Stimulated activated naive B cell treated with anti-CD40 and anti-IgM and Interleukin-4, amounts not matched to agents 10 μg/mL and 1 μg/mL and 100 μg/mL, for 72 hours (primary cell): ENCODE measurements around the gene KMT2B.

ENCODE experiments used
- ATAC-seq, 2 donors: fragments of 150-1000 bp; cut with Tn5 transposase; replicated peaks; 2 replicates each; pipeline ENCODE4 v1.10.0; 2021; ENCODE audit warnings: moderate library complexity in 1 of 2
- DNase-seq: peaks from one replicate; pipeline ENCODE4 v3.0.0; 2021
- H3K27ac Mint-ChIP-seq: one replicate; pipeline ENCODE4 v1.8.0; 2022; ENCODE audit warnings: mild to moderate bottlenecking, mixed read lengths
- H3K27me3 Mint-ChIP-seq, 2 donors: one replicate each; pipeline ENCODE4 v1.8.0; 2022; ENCODE audit warnings: mixed read lengths in 2 of 2
- H3K36me3 Mint-ChIP-seq, 2 donors: one replicate each; pipeline ENCODE4 v1.8.0; 2022; ENCODE audit warnings: mixed read lengths in 2 of 2, mild to moderate bottlenecking in 1 of 2
- H3K4me1 Mint-ChIP-seq, 2 donors: one replicate each; pipeline ENCODE4 v1.8.0; 2022; ENCODE audit warnings: mixed read lengths in 2 of 2, mild to moderate bottlenecking in 1 of 2
- H3K4me3 Mint-ChIP-seq, 2 donors: one replicate each; pipeline ENCODE4 v1.8.0; 2022; ENCODE audit warnings: mild to moderate bottlenecking in 2 of 2, mixed read lengths in 2 of 2, moderate library complexity in 1 of 2
- H3K9me3 Mint-ChIP-seq, 2 donors: one replicate each; pipeline ENCODE4 v1.8.0; 2022; ENCODE audit warnings: mixed read lengths in 2 of 2, mild to moderate bottlenecking in 1 of 2

Gene KMT2B

GRCh38 chr19:35775298-35776101, 57.7 kb downstream of the KMT2B start, which contains the start of gene ARHGAP33:
Gene ARHGAP33, plus strand, starts transcription at chr19:35775564. Its CDS starts 95 bp downstream, at chr19:35775659.
- no peaks in the 10 kb centered on the region for H3K9me3 Mint-ChIP-seq

DNA sequence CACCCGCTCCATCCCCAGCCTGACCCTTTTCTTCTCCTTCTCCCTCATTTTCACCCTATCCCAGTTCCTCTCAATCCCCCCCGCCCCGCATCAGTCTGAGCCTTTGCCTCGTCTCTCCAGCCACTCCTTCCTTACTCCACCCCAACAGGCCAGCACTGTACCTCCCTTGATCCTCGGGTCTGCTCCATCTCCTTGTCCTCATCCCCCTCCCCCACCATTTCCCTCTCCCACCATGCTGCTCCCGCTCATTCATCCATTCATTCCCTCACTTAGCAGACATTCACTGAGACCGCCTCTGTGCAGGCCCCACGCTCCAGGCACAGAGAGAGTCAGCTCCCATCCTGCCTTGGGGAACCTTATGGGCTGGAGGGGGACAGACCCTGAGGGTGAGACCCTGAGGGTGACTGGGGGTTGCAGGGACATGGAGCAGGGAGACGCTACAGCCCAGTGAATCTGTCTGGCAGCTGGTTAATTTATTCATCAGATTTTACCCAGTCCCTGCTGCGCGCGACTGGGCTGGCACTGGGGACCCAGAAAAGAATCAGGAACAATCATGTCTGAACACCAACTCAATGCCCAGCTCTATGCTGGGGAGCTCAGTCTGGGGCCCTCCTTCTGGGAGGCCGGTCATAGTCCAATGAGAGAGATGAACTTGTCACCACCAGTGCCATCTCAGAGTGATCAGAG, 58.4 kb downstream of the KMT2B start:
- DNase-seq (no peak), ATAC-seq (no peak)
- Mint-ChIP-seq H3K36me3 (peaks cover 0 to 2% of the 10 kb centered on the region in 2 donors), H3K27ac (peak overlapping the region; percentile 76), H3K9me3 (no peaks in the 10 kb centered on the region), H3K27me3 (no peaks in the 10 kb centered on the region), H3K4me3 (peak overlapping the region; percentile 76 to 81), H3K4me1 (peaks cover 8 to 13% of the 10 kb centered on the region in 2 donors)

More at GRCh38 chr19:35775298-35776101, 57.7 kb downstream of the KMT2B start, which contains the start of gene ARHGAP33:
- Mint-ChIP-seq H3K27ac (peak within 1 kb of the TSS; percentile 76), H3K4me1 (peaks cover 8 to 13% of the 10 kb centered on the region in 2 donors), H3K27me3 (no peaks in the 10 kb centered on the region), H3K4me3 (peak within 1 kb of the TSS; percentile 76 to 81), H3K36me3 (no peaks in the 10 kb centered on the region)
- ATAC-seq (peak; percentile 98 to 99), DNase-seq (peak; percentile 97)

DNA sequence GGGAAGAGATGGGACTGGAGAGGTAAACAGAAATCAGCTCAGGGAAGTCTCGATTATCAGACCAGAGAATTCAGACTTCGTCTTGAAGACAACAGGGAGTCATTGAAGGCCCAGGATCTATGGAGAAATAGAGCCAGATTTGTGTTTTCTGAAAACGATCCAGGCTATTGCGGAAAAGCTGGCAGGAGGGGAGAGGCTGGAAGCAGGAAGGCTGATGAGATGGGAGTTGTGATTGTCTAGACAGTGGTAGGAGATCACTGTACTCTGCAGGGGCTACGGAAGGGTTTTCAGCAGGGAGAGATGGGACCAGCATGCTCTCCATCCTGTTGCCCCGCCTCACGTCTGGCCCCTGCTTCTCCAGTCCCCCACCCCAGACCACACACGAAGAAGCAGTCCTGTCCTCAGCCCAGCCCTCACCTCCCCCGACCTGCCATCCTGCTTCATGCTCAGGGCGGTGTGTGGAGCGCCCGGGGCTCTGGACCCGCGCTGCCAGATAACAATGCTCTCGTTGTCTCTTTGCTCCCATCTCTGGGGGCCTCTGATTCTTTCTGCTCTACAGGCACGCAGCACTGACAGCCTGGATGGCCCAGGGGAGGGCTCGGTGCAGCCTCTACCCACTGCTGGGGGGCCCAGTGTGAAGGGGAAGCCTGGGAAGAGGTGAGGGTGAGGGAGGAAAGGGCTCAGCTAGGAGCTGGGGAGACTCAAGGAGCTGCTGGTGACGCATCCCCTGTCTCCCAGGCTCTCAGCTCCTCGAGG, 59.5 kb downstream of the KMT2B start:
- ATAC-seq (no peak), DNase-seq (no peak)
- Mint-ChIP-seq H3K4me1 (peaks cover 8 to 13% of the 10 kb centered on the region in 2 donors), H3K27ac (no peak overlapping the region), H3K9me3 (no peaks in the 10 kb centered on the region), H3K36me3 (peaks cover 0 to 5% of the 10 kb centered on the region in 2 donors), H3K4me3 (no peak overlapping the region), H3K27me3 (no peaks in the 10 kb centered on the region)

DNA sequence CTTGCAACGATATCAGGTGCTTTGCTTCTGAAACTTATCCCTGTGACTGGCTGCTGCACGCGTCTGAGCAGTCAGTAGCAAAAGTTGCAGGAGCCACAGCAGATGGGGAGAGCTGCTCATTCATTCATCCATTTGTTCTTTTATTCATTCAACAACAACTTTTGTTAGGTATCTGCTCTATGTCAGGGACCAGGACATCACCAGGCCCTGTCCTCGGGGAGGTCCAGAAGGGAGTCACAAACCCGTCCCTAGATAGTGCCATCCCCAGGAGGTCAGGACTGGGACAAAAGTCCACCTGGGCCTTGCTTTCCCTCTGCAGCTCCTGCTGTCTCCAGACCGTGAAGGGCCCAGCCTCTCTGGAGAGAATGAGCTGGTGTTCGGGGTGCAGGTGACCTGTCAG, 60.2 kb downstream of the KMT2B start:
- no peaks in the 10 kb centered on the region for H3K27me3 Mint-ChIP-seq
- no peak overlapping the region for H3K4me3 Mint-ChIP-seq
- H3K4me1 Mint-ChIP-seq, result peaks cover 8 to 13% of the 10 kb centered on the region in 2 donors
- no peak for ATAC-seq
- no peak for DNase-seq
- no peak overlapping the region for H3K27ac Mint-ChIP-seq
- peaks cover 0 to 5% of the 10 kb centered on the region in 2 donors for H3K36me3 Mint-ChIP-seq
- no peaks in the 10 kb centered on the region for H3K9me3 Mint-ChIP-seq

DNA sequence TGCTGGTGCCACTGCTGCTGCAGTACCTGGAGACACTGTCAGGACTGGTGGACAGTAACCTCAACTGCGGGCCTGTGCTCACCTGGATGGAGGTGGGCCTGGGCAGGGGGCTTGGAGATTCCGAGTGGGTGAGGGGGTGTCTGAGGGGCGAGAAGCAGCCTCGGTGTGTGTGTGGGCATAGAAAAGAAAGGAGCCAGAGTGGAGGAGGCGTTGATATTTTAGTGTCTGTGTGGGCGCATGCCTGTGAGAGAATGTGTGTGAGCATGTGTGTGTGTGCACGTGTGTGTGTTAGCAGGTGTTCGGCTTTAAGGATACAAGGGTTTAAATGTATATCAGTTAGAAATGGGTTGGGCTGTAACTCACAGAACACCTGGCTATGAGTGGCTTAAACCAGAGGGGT, 61.2 kb downstream of the KMT2B start:
- ATAC-seq (no peak), DNase-seq (no peak)
- H3K9me3 Mint-ChIP-seq, result no peaks in the 10 kb centered on the region
- H3K27me3 Mint-ChIP-seq, result no peaks in the 10 kb centered on the region
- peaks cover 12 to 15% of the 10 kb centered on the region in 2 donors for H3K4me1 Mint-ChIP-seq
- no peak overlapping the region for H3K27ac Mint-ChIP-seq
- H3K4me3 Mint-ChIP-seq, result no peak overlapping the region
- H3K36me3 Mint-ChIP-seq, result peaks cover 0 to 5% of the 10 kb centered on the region in 2 donors

DNA sequence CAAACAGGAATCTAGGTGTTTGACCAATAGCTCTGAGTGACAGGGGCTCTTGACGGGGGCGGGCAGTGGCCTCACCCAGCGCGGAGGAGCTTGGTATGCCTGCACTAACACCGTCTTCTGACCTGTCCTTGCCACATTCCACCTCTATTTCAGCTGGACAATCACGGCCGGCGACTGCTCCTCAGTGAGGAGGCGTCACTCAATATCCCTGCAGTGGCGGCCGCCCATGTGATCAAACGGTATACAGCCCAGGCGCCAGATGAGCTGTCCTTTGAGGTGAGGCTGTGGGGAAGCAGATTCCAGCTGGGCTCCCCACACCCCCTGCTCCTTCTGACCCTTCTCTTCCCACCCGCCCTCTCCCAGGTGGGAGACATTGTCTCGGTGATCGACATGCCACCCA, 62.3 kb downstream of the KMT2B start:
- Mint-ChIP-seq H3K4me1 (peaks cover 10 to 12% of the 10 kb centered on the region in 2 donors), H3K9me3 (no peaks in the 10 kb centered on the region), H3K27me3 (no peaks in the 10 kb centered on the region), H3K36me3 (peaks cover 0 to 5% of the 10 kb centered on the region in 2 donors), H3K4me3 (no peak overlapping the region), H3K27ac (no peak overlapping the region)
- ATAC-seq, result no peak
- DNase-seq, result no peak

DNA sequence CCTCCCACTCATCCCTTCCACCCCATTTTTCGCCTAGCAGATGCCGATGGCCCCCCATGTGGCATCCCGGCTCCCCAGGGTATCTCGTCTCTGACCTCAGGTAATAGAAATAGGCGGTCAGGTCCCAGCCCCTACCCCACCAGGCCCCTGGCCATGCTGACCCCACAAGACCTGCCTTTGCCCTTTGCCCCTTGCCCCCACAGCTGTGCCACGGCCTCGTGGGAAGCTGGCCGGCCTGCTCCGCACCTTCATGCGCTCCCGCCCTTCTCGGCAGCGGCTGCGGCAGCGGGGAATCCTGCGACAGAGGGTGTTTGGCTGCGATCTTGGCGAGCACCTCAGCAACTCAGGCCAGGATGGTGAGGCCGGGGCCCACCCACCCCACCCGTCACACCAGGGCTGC, 62.9 kb downstream of the KMT2B start:
- Mint-ChIP-seq H3K4me1 (peaks cover 10 to 12% of the 10 kb centered on the region in 2 donors), H3K27me3 (no peaks in the 10 kb centered on the region), H3K27ac (no peak overlapping the region), H3K36me3 (peaks cover 0 to 5% of the 10 kb centered on the region in 2 donors), H3K4me3 (no peak overlapping the region), H3K9me3 (no peaks in the 10 kb centered on the region)
- no peak for ATAC-seq
- DNase-seq, result no peak

DNA sequence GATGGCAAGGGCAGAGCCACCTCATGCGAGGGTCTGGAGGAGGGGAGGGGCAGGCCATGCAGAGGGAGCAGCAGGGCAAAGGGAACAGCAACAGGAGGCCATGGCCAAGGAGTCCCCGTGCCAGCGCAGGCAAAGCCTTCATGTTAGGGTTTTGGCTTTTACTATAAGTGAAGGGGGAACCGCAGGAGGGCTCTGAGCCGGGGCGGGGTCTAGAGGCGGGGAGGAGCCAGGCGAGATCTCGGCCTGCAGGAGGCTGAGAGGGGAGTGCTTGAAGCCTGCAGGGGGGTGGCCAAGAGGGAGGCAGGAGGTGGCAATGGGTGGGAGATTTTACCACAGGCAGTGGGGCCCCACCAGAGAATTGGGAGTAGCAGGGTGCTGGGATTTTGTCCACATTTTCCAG, 63.8 kb downstream of the KMT2B start:
- Mint-ChIP-seq H3K27me3 (no peaks in the 10 kb centered on the region), H3K36me3 (peaks cover 0 to 5% of the 10 kb centered on the region in 2 donors), H3K9me3 (no peaks in the 10 kb centered on the region), H3K4me3 (no peak overlapping the region), H3K27ac (no peak overlapping the region), H3K4me1 (peaks cover 4% of the 10 kb centered on the region in 2 donors)
- DNase-seq (no peak), ATAC-seq (no peak)

GRCh38 chr19:35782589-35782988, 64.8 kb downstream of the KMT2B start:
- peaks cover 2 to 4% of the 10 kb centered on the region in 2 donors for H3K4me1 Mint-ChIP-seq
- no peak overlapping the region for H3K27ac Mint-ChIP-seq
- no peaks in the 10 kb centered on the region for H3K9me3 Mint-ChIP-seq
- no peaks in the 10 kb centered on the region for H3K27me3 Mint-ChIP-seq
- DNase-seq, result no peak
- H3K4me3 Mint-ChIP-seq, result no peak overlapping the region
- peaks cover 0 to 5% of the 10 kb centered on the region in 2 donors for H3K36me3 Mint-ChIP-seq
- ATAC-seq, result no peak

- no peak for ATAC-seq
- H3K4me3 Mint-ChIP-seq, result no peak overlapping the region
- H3K27me3 Mint-ChIP-seq, result no peaks in the 10 kb centered on the region
- no peak overlapping the region for H3K27ac Mint-ChIP-seq
- no peak for DNase-seq
- H3K4me1 Mint-ChIP-seq, result peaks cover 4% of the 10 kb centered on the region in 2 donors
- no peaks in the 10 kb centered on the region for H3K9me3 Mint-ChIP-seq
- peaks cover 0 to 5% of the 10 kb centered on the region in 2 donors for H3K36me3 Mint-ChIP-seq
Observed at GRCh38 chr19:35783469-35784434, 65.9 kb downstream of the KMT2B start.

DNA sequence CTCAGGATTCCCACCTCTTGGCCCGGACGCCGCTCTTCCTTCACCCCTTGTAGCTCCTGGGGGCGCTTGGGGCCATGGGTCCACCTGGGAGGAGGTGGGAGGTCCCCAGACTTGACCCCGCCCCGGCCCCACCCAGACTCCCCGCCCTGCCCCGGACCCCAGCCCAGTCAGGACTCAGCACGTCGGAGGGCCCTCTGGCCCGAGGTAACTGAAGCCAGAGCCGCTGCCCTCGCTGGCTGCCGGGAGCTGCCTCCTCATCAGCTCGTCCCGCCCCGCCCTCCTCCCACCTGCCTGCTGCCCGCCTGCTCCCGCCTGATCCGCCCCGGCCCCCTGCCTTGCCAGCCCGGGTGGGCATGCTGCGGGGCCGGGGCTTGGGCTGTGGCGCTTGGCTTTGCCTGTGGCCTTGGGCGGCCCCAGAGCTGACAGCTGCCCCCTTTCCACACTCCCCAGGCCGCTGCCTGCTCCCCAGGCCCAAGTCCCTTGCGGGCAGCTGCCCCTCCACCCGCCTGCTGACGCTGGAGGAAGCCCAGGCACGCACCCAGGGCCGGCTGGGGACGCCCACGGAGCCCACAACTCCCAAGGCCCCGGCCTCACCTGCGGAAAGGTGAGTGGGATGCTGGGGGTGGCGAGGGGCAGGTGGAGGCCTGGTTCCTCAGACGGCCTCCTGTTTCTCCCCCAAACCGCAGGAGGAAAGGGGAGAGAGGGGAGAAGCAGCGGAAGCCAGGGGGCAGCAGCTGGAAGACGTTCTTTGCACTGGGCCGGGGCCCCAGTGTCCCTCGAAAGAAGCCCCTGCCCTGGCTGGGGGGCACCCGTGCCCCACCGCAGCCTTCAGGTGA, 66.9 kb downstream of the KMT2B start:
- H3K27me3 Mint-ChIP-seq, result no peaks in the 10 kb centered on the region
- ATAC-seq, result no peak
- H3K4me3 Mint-ChIP-seq, result no peak overlapping the region
- H3K9me3 Mint-ChIP-seq, result no peaks in the 10 kb centered on the region
- DNase-seq, result no peak
- peaks cover 0 to 5% of the 10 kb centered on the region in 2 donors for H3K36me3 Mint-ChIP-seq
- no peak overlapping the region for H3K27ac Mint-ChIP-seq
- peaks cover 4% of the 10 kb centered on the region in 2 donors for H3K4me1 Mint-ChIP-seq

- no peak overlapping the region for H3K27ac Mint-ChIP-seq
- H3K9me3 Mint-ChIP-seq, result no peaks in the 10 kb centered on the region
- H3K4me1 Mint-ChIP-seq, result peaks cover 4% of the 10 kb centered on the region in 2 donors
- ATAC-seq (no peak), DNase-seq (no peak)
- H3K36me3 Mint-ChIP-seq, result peaks cover 0 to 5% of the 10 kb centered on the region in 2 donors
- H3K4me3 Mint-ChIP-seq, result no peak overlapping the region
- H3K27me3 Mint-ChIP-seq, result no peaks in the 10 kb centered on the region
Observed at GRCh38 chr19:35785339-35785627, 67.5 kb downstream of the KMT2B start.
